CD14-positive monocyte (primary cell): Measurements from ENCODE around the gene KHDRBS2. TPM values are rescaled to one million over a fixed set of nuclear protein-coding genes. Genes with fewer than 3 reads are reported as not detected.

ENCODE experiments used
- DNase-seq, 3 donors: peaks; one replicate each; pipeline ENCODE4 v3.0.0-alpha.2; 2011 to 2022
- H2AFZ ChIP-seq: 2 replicates; pipeline ENCODE4 v1.6.0; 2012; ENCODE audit warnings: mild to moderate bottlenecking, low read depth, low read length, inconsistent platforms; ENCODE audit not compliant: insufficient read depth, poor library complexity, severe bottlenecking
- H3K27ac ChIP-seq, 2 donors: 1 replicate in 1 of 2; 2 replicates in 1 of 2; pipeline ENCODE4 v1.5.1; 2012 to 2013; ENCODE audit warnings: low read length in 2 of 2, control low read depth in 1 of 2, inconsistent platforms in 1 of 2, low read depth in 1 of 2, mild to moderate bottlenecking in 1 of 2
- H3K27me3 ChIP-seq, 2 donors: one replicate each; pipeline versions ENCODE4 v1.6.0 to v1.6.1; 2011 to 2013; ENCODE audit warnings: low read length in 2 of 2; ENCODE audit not compliant: control insufficient read depth in 2 of 2, insufficient read depth in 2 of 2
- H3K36me3 ChIP-seq, 2 donors: replicated peaks in 1 of 2; 1 replicate in 1 of 2; 2 replicates in 1 of 2; pipeline versions ENCODE4 v1.5.1 to v1.6.1; 2012 to 2013; ENCODE audit warnings: low read length in 2 of 2, control low read depth in 1 of 2, inconsistent platforms in 1 of 2, mild to moderate bottlenecking in 1 of 2; ENCODE audit not compliant: insufficient read depth in 2 of 2, control insufficient read depth in 1 of 2
- H3K4me1 ChIP-seq, 2 donors: 1 replicate in 1 of 2; 2 replicates in 1 of 2; pipeline versions ENCODE4 v1.5.1 to v1.6.1; 2012 to 2013; ENCODE audit warnings: low read length in 2 of 2, control low read depth in 1 of 2, inconsistent platforms in 1 of 2, mild to moderate bottlenecking in 1 of 2, moderate library complexity in 1 of 2; ENCODE audit not compliant: insufficient read depth in 2 of 2, control insufficient read depth in 1 of 2
- H3K4me2 ChIP-seq: replicated peaks from 2 replicates; pipeline ENCODE3; 2012; ENCODE audit warnings: low read length, moderate library complexity, mild to moderate bottlenecking; ENCODE audit not compliant: poor library complexity, severe bottlenecking; ENCODE audit errors: extremely low read depth
- H3K4me3 ChIP-seq, 3 experiments: fragments of 200-600 bp in 1 of 3; sonication (generic) in 1 of 3; replicated peaks in 1 of 3; 1 replicate in 2 of 3; 2 replicates in 1 of 3; pipeline ENCODE4 v1.5.1; 2011 to 2013; ENCODE audit warnings: low read length in 3 of 3, mild to moderate bottlenecking in 3 of 3, control low read depth in 2 of 3, low read depth in 2 of 3, inconsistent platforms in 1 of 3, moderate library complexity in 1 of 3
- H3K79me2 ChIP-seq: 2 replicates; pipeline ENCODE4 v1.6.0; 2012; ENCODE audit warnings: mild to moderate bottlenecking, control low read depth, inconsistent platforms, low read length, moderate library complexity; ENCODE audit not compliant: insufficient read depth
- H3K9ac ChIP-seq: 2 replicates; pipeline ENCODE4 v1.6.0; 2017; ENCODE audit warnings: low read length, mild to moderate bottlenecking; ENCODE audit not compliant: insufficient read depth, poor library complexity, severe bottlenecking
- H3K9me3 ChIP-seq, 2 donors: replicated peaks in 1 of 2; 1 replicate in 1 of 2; 2 replicates in 1 of 2; pipeline versions ENCODE4 v1.5.1 to v1.6.1; 2012 to 2013; ENCODE audit warnings: low read length in 2 of 2, control low read depth in 1 of 2; ENCODE audit not compliant: control insufficient read depth in 1 of 2, insufficient read depth in 1 of 2
- H4K20me1 ChIP-seq: 2 replicates; pipeline ENCODE4 v1.6.0; 2012; ENCODE audit warnings: mild to moderate bottlenecking, low read length, control low read depth, moderate library complexity; ENCODE audit not compliant: insufficient read depth
- H3K27ac Mint-ChIP-seq, 7 donors: one replicate each; pipeline ENCODE4 v1.8.0; 2020; ENCODE audit warnings: mild to moderate bottlenecking in 7 of 7, mixed read lengths in 7 of 7, moderate library complexity in 6 of 7, inconsistent platforms in 2 of 7
- H3K27me3 Mint-ChIP-seq, 3 donors: one replicate each; pipeline ENCODE4 v1.8.0; 2021 to 2022; ENCODE audit warnings: low read depth in 3 of 3, mild to moderate bottlenecking in 3 of 3, mixed read lengths in 3 of 3, moderate library complexity in 3 of 3, inconsistent platforms in 1 of 3
- H3K36me3 Mint-ChIP-seq, 2 donors: one replicate each; pipeline ENCODE4 v1.8.0; 2020; ENCODE audit warnings: mixed read lengths in 2 of 2, inconsistent platforms in 1 of 2, mild to moderate bottlenecking in 1 of 2
- H3K4me1 Mint-ChIP-seq: one replicate; pipeline ENCODE4 v1.8.0; 2020; ENCODE audit warnings: mild to moderate bottlenecking, mixed read lengths
- H3K4me3 Mint-ChIP-seq, 2 donors: one replicate each; pipeline ENCODE4 v1.8.0; 2020; ENCODE audit warnings: mild to moderate bottlenecking in 2 of 2, mixed read lengths in 2 of 2, moderate library complexity in 1 of 2
- H3K9me3 Mint-ChIP-seq, 7 donors: one replicate each; pipeline ENCODE4 v1.8.0; 2020 to 2022; ENCODE audit warnings: mixed read lengths in 7 of 7, mild to moderate bottlenecking in 6 of 7, moderate library complexity in 6 of 7, inconsistent platforms in 2 of 7
- WGBS: methylation state at CpG from one replicate; pipeline ENCODE4 v1.1.5; 2013; ENCODE audit warnings: missing lambda C conversion rate; ENCODE audit not compliant: insufficient coverage; 5-methylcytosine and 5-hydroxymethylcytosine counted together
- intact Hi-C, 2 donors: fragments of 100-400 bp; cut with micrococcal nuclease; formaldehyde crosslinking; loops; one replicate each; pipeline versions ENCODE4 v1.15.0 to v1.15.1; 2023
- polyA plus RNA-seq, 3 donors: library from polyadenylated mRNA; depleted of rRNA in 1 of 3; unstranded in 2 of 3; stranded (reverse) in 1 of 3; fragments of 300-500 nt in 2 of 3; fragments of >200 nt in 1 of 3; fragmentation: Illumina TruSeq in 2 of 3; gene quantifications; 1 replicate in 2 of 3; 2 replicates in 1 of 3; pipeline ENCODE4 v1.2.3, GENCODE V29; 2012 to 2021
- TF ChIP-seq, protein P1 (sequence below): fragments of 200-600 bp; IDR thresholded peaks from one replicate; pipeline ENCODE4 v1.8.0; 2022; ENCODE audit warnings: antibody characterized with exemption, mild to moderate bottlenecking

The KHDRBS2 gene
- polyA plus RNA-seq, 3 donors = 0.09 to 0.57 (median 0.14) TPM

GRCh38 chr6:61755739-61756138 is 530.3 kb downstream of the KHDRBS2 start:
- Histone ChIP-seq H2AFZ (no peak overlapping the region), H3K4me3 (no peak overlapping the region), H4K20me1 (no peaks in the 10 kb centered on the region), H3K27me3 (no peaks in the 10 kb centered on the region), H3K4me1 (no peaks in the 10 kb centered on the region), H3K4me2 (no peak overlapping the region), H3K79me2 (no peaks in the 10 kb centered on the region), H3K9me3 (peaks cover 0 to 5% of the 10 kb centered on the region in 2 donors), H3K27ac (no peak overlapping the region), H3K9ac (no peak overlapping the region), H3K36me3 (no peaks in the 10 kb centered on the region)
- TF ChIP-seq, protein P1, sequence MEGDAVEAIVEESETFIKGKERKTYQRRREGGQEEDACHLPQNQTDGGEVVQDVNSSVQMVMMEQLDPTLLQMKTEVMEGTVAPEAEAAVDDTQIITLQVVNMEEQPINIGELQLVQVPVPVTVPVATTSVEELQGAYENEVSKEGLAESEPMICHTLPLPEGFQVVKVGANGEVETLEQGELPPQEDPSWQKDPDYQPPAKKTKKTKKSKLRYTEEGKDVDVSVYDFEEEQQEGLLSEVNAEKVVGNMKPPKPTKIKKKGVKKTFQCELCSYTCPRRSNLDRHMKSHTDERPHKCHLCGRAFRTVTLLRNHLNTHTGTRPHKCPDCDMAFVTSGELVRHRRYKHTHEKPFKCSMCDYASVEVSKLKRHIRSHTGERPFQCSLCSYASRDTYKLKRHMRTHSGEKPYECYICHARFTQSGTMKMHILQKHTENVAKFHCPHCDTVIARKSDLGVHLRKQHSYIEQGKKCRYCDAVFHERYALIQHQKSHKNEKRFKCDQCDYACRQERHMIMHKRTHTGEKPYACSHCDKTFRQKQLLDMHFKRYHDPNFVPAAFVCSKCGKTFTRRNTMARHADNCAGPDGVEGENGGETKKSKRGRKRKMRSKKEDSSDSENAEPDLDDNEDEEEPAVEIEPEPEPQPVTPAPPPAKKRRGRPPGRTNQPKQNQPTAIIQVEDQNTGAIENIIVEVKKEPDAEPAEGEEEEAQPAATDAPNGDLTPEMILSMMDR = no peak
- no peaks in the 10 kb centered on the region for H3K4me1 Mint-ChIP-seq
- intact Hi-C loops = no loop called here
- DNase-seq = no peak
- no peaks in the 10 kb centered on the region for H3K27me3 Mint-ChIP-seq
- no peak overlapping the region for H3K4me3 Mint-ChIP-seq
- WGBS = no CpG with 5 or more reads among the region's 1 CpG
- H3K27ac Mint-ChIP-seq = no peak overlapping the region
- no peaks in the 10 kb centered on the region for H3K36me3 Mint-ChIP-seq
- H3K9me3 Mint-ChIP-seq = peaks cover 0 to 9% (median 3%) of the 10 kb centered on the region in 7 donors

GRCh38 chr6:61751986-61752385 is 534.0 kb downstream of the KHDRBS2 start:
- TF ChIP-seq, protein P1 = no peak
- H3K27ac Mint-ChIP-seq = no peak overlapping the region
- H3K4me3 ChIP-seq = no peak overlapping the region
- H3K36me3 ChIP-seq = no peaks in the 10 kb centered on the region
- intact Hi-C loops = no loop called here
- H3K4me1 ChIP-seq = no peaks in the 10 kb centered on the region
- no peak for DNase-seq
- no peaks in the 10 kb centered on the region for H3K27me3 ChIP-seq
- H3K4me2 ChIP-seq = no peak overlapping the region
- no peaks in the 10 kb centered on the region for H3K36me3 Mint-ChIP-seq
- H3K27me3 Mint-ChIP-seq = no peaks in the 10 kb centered on the region
- H3K9me3 Mint-ChIP-seq = peaks cover 0 to 10% (median 5%) of the 10 kb centered on the region in 7 donors
- 92% methylated on average over 2 of the region's 3 CpGs for WGBS
- no peak overlapping the region for H3K9ac ChIP-seq
- H4K20me1 ChIP-seq = no peaks in the 10 kb centered on the region
- H3K4me3 Mint-ChIP-seq = no peak overlapping the region
- no peak overlapping the region for H3K27ac ChIP-seq
- no peak overlapping the region for H2AFZ ChIP-seq
- no peaks in the 10 kb centered on the region for H3K4me1 Mint-ChIP-seq
- no peaks in the 10 kb centered on the region for H3K79me2 ChIP-seq
- H3K9me3 ChIP-seq = peaks cover 0 to 5% of the 10 kb centered on the region in 2 donors
